ENCODE data around the gene CHRNA10. TPM values are rescaled to one million over a fixed set of nuclear protein-coding genes. Genes with fewer than 3 reads are reported as not detected.
A peak's percentile ranks its signal among the peaks of the same experiment; 100 is the strongest.

CHRNA10 gene
- total and polyA plus RNA-seq, 9 donors = 0.71 to 4.9 (median 3.1) TPM

GRCh38 chr11:3635641-3636375 lies 35.4 kb downstream of the CHRNA10 start:
- H3K4me1 ChIP-seq (ENCODE audit: control insufficient read depth, insufficient read depth, low read length) = no peaks in the 10 kb centered on the region
- WGBS (ENCODE audit: insufficient coverage) = 90% methylated on average over 10 of the region's 15 CpGs
- no peak overlapping the region for H3K27ac ChIP-seq (ENCODE audit: low read length)
- no peaks in the 10 kb centered on the region for H3K9me3 ChIP-seq (replicated peaks; ENCODE audit: control insufficient read depth, low read depth, low read length)
- no peaks in the 10 kb centered on the region for H3K36me3 ChIP-seq (ENCODE audit: control insufficient read depth, insufficient read depth, low read length)
- DNase-seq = no peak
- H3K27me3 ChIP-seq (ENCODE audit: control insufficient read depth, insufficient read depth, low read length) = peaks cover 4% of the 10 kb centered on the region
- H3K4me3 ChIP-seq (ENCODE audit: low read length) = no peak overlapping the region

DNA sequence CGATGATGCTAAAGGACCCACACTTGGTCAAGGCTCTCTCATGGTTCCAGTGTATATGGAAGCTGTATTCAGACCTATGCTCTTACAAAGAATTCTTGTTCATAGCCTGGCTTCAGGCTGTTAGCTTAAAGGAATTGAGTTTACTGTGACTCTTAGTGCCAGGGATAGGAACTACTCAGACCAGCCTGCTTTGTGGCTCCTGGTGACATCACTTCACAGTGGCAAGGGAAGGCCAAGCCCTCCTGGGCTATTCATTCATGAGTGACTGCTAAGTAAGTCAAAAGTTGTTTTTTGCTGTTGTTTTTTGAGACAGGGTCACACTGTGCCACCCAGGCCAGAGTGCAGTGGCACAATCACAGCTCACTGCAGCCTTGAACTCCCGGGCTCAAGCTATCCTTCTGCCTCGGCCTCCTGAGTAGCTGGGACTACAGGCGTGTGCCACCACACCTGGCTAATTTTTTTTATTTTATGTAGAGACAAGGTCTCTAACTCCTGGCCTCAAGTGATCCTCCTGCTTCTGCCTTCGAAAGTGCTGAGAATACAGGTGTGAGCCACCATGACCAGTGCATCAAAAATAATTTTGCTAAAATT lies 39.0 kb downstream of the CHRNA10 start:
- Histone ChIP-seq H3K4me1 (ENCODE audit: control insufficient read depth, insufficient read depth, low read length) (no peaks in the 10 kb centered on the region), H3K27ac (ENCODE audit: low read length) (no peak overlapping the region), H3K9me3 (replicated peaks; ENCODE audit: control insufficient read depth, low read depth, low read length) (no peaks in the 10 kb centered on the region)

GRCh38 chr11:3631331-3631730 lies 39.9 kb downstream of the CHRNA10 start:
- Histone ChIP-seq H3K4me1 (ENCODE audit: control insufficient read depth, insufficient read depth, low read length) (no peaks in the 10 kb centered on the region), H3K4me3 (ENCODE audit: low read length) (no peak overlapping the region), H3K9me3 (replicated peaks; ENCODE audit: control insufficient read depth, low read depth, low read length) (no peaks in the 10 kb centered on the region), H3K36me3 (ENCODE audit: control insufficient read depth, insufficient read depth, low read length) (no peaks in the 10 kb centered on the region), H3K27me3 (ENCODE audit: control insufficient read depth, insufficient read depth, low read length) (peaks cover 2% of the 10 kb centered on the region), H3K27ac (ENCODE audit: low read length) (no peak overlapping the region)
- no peak for DNase-seq
- WGBS (ENCODE audit: insufficient coverage) = 77% methylated on average over 2 of the region's 4 CpGs

More for the DNA sequence above, 39.0 kb downstream of the CHRNA10 start:
- H3K4me3 ChIP-seq (ENCODE audit: low read length) = no peak overlapping the region
- DNase-seq = no peak
- H3K27me3 ChIP-seq (ENCODE audit: control insufficient read depth, insufficient read depth, low read length) = peaks cover 2% of the 10 kb centered on the region
- H3K36me3 ChIP-seq (ENCODE audit: control insufficient read depth, insufficient read depth, low read length) = no peaks in the 10 kb centered on the region
- 96% methylated on average over 2 of the region's 5 CpGs for WGBS (ENCODE audit: insufficient coverage)

GRCh38 chr11:3627291-3627690 lies 43.9 kb downstream of the CHRNA10 start:
- Histone ChIP-seq H3K4me1 (ENCODE audit: control insufficient read depth, insufficient read depth, low read length) (no peaks in the 10 kb centered on the region), H3K27ac (ENCODE audit: low read length) (no peak overlapping the region), H3K9me3 (replicated peaks; ENCODE audit: control insufficient read depth, low read depth, low read length) (no peaks in the 10 kb centered on the region), H3K36me3 (ENCODE audit: control insufficient read depth, insufficient read depth, low read length) (no peaks in the 10 kb centered on the region), H3K4me3 (ENCODE audit: low read length) (no peak overlapping the region), H3K27me3 (ENCODE audit: control insufficient read depth, insufficient read depth, low read length) (no peaks in the 10 kb centered on the region)
- no CpG with 5 or more reads among the region's 1 CpG for WGBS (ENCODE audit: insufficient coverage)
- DNase-seq = no peak

DNA sequence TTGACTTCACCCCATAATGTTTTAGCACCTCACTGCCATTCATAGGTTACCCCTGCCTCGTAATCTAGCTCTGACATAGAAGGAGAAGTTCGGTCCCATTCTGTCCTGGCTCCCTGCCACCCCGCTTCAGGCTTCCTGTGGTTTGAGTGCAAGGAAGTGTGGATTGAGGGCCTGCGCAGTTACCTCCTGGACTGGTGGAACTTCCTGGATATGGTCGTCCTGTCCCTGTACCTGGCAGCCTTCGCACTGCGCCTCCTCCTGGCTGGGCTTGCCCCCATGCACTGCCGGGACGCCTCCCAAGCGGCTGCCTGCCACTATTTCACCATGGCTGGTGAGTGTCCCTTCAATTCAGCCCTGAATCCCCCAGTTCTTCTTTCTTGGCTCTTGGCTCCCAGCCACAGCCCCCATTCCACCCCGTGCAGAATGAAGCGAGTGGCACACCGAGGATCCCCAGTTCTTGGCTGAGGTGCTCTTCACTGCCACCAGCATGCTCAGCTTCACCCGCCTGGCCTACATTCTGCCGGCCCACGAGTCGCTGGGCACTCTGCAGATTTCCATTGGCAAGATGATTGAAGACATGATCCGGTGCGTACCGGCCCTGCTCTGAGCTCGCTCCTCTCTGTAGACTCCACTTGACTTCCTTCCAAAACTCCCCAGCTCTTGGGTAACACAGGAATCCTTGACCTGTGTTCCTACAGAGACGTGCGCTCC lies 44.8 kb downstream of the CHRNA10 start:
- Histone ChIP-seq H3K36me3 (ENCODE audit: control insufficient read depth, insufficient read depth, low read length) (no peaks in the 10 kb centered on the region), H3K4me3 (ENCODE audit: low read length) (no peak overlapping the region), H3K9me3 (replicated peaks; ENCODE audit: control insufficient read depth, low read depth, low read length) (no peaks in the 10 kb centered on the region), H3K4me1 (ENCODE audit: control insufficient read depth, insufficient read depth, low read length) (no peaks in the 10 kb centered on the region), H3K27me3 (ENCODE audit: control insufficient read depth, insufficient read depth, low read length) (no peaks in the 10 kb centered on the region), H3K27ac (ENCODE audit: low read length) (no peak overlapping the region)
- 84% methylated on average over 17 of the region's 23 CpGs for WGBS (ENCODE audit: insufficient coverage)
- peak; percentile 59 for DNase-seq

DNA sequence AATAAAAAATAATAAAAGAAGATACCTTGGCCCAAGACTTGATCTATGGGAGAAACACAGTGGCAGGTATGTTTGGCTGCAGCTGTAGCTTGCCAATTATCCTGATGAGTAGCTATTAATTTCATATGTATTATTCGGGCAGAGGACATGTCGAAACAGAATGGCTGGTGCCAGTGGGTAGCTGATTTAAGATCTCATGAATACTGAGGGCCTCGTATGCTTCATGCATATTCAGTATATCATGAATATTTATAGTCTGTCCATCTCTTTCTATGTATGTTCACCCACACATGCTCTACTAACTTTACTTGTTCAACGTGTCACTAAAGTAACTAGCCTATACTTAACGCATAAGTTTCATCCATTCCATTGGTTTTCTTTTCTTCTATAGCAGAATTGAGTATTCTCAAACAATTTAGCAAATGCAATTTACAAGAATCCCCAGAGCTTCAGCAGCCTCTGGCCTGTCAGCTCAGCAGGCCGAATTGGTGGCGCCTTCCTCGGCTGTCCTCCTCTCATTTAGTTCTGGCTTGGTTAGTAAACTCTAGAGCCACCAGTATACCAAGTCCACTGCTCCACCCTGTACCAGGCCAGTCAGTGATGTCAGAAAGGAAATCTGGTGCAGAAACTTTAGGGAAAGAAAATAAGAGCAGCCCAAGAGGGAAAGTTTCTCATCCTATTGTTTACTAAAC lies 47.3 kb downstream of the CHRNA10 start:
- DNase-seq = no peak
- WGBS (ENCODE audit: insufficient coverage) = no CpG with 5 or more reads among the region's 8 CpGs
- H3K4me3 ChIP-seq (ENCODE audit: low read length) = no peak overlapping the region
- H3K4me1 ChIP-seq (ENCODE audit: control insufficient read depth, insufficient read depth, low read length) = no peaks in the 10 kb centered on the region
- no peaks in the 10 kb centered on the region for H3K36me3 ChIP-seq (ENCODE audit: control insufficient read depth, insufficient read depth, low read length)
- no peaks in the 10 kb centered on the region for H3K9me3 ChIP-seq (replicated peaks; ENCODE audit: control insufficient read depth, low read depth, low read length)
- H3K27me3 ChIP-seq (ENCODE audit: control insufficient read depth, insufficient read depth, low read length) = no peaks in the 10 kb centered on the region
- H3K27ac ChIP-seq (ENCODE audit: low read length) = no peak overlapping the region

GRCh38 chr11:3623121-3623520 lies 48.1 kb downstream of the CHRNA10 start:
- no peaks in the 10 kb centered on the region for H3K9me3 ChIP-seq (replicated peaks; ENCODE audit: control insufficient read depth, low read depth, low read length)
- no peak overlapping the region for H3K4me3 ChIP-seq (ENCODE audit: low read length)
- H3K4me1 ChIP-seq (ENCODE audit: control insufficient read depth, insufficient read depth, low read length) = no peaks in the 10 kb centered on the region
- 90% methylated on average over 5 of the region's 5 CpGs for WGBS (ENCODE audit: insufficient coverage)
- H3K27me3 ChIP-seq (ENCODE audit: control insufficient read depth, insufficient read depth, low read length) = no peaks in the 10 kb centered on the region
- no peak overlapping the region for H3K27ac ChIP-seq (ENCODE audit: low read length)
- no peaks in the 10 kb centered on the region for H3K36me3 ChIP-seq (ENCODE audit: control insufficient read depth, insufficient read depth, low read length)
- no peak for DNase-seq

DNA sequence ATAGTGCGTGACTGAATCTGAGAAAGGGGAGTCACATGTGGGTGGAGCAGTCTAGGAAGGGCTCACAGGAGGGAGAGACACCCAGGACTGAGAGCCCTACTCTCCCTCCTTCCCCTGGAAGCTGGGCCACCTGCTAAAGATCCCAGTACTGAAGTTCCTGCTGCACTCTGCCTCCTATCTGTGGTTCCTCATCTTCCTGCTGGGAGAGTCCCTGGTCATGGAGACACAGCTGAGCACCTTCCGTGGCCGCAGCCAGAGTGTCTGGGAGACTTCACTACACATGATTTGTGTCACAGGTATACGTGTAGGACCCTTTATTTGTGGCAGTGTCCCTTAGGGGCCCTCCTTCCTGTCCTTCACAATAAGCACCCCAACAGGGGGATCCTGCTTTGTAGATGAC lies 48.7 kb downstream of the CHRNA10 start:
- Histone ChIP-seq H3K4me1 (ENCODE audit: control insufficient read depth, insufficient read depth, low read length) (no peaks in the 10 kb centered on the region), H3K27ac (ENCODE audit: low read length) (no peak overlapping the region), H3K36me3 (ENCODE audit: control insufficient read depth, insufficient read depth, low read length) (no peaks in the 10 kb centered on the region), H3K4me3 (ENCODE audit: low read length) (no peak overlapping the region), H3K9me3 (replicated peaks; ENCODE audit: control insufficient read depth, low read depth, low read length) (no peaks in the 10 kb centered on the region), H3K27me3 (ENCODE audit: control insufficient read depth, insufficient read depth, low read length) (no peaks in the 10 kb centered on the region)
- no peak for DNase-seq
- WGBS (ENCODE audit: insufficient coverage) = 0% methylated on average over 1 of the region's 4 CpGs

DNA sequence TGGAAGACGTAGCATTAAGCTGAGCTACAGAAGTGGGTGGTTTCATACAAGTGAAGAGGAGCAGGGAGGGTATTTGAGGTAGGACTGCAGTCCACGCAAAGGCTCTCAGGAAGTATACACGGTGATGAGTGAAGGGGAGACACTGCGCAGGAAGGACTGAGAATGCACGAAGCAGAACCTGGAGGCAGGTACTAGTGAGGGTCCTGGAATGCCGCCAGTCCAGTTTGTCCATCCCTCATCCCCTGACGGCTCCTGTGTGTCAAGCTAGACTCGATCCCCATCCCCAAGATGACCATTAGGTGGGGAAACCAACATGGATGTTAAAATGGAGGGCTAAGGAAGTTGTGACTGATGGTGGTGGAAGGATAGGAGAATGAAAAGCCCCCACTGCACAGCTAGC lies 53.2 kb downstream of the CHRNA10 start:
- 69% methylated on average over 5 of the region's 8 CpGs for WGBS (ENCODE audit: insufficient coverage)

More for the DNA sequence above, 53.2 kb downstream of the CHRNA10 start:
- H3K4me1 ChIP-seq (ENCODE audit: control insufficient read depth, insufficient read depth, low read length) = peaks cover 19% of the 10 kb centered on the region
- no peaks in the 10 kb centered on the region for H3K9me3 ChIP-seq (replicated peaks; ENCODE audit: control insufficient read depth, low read depth, low read length)
- H3K36me3 ChIP-seq (ENCODE audit: control insufficient read depth, insufficient read depth, low read length) = no peaks in the 10 kb centered on the region
- no peak for DNase-seq
- H3K4me3 ChIP-seq (ENCODE audit: low read length) = no peak overlapping the region
- no peaks in the 10 kb centered on the region for H3K27me3 ChIP-seq (ENCODE audit: control insufficient read depth, insufficient read depth, low read length)
- H3K27ac ChIP-seq (ENCODE audit: low read length) = no peak overlapping the region
